H1 (cell line): ENCODE data around the gene CABCOCO1. TPM values are rescaled to one million over a fixed set of nuclear protein-coding genes. Genes with fewer than 3 reads are reported as not detected.
"Not testable (repeated sequence)": the region's sequence is repeated elsewhere in the genome, so short reads cannot be mapped to it uniquely, and the experiment has no call there.

Experiments
- CTCF ChIA-PET: fragments of 300-600 bp; sonication (Branson Sonifier 250); formaldehyde crosslinking; loops from one replicate; lab custom pipeline; 2021; ENCODE audit not compliant: partially characterized antibody; lab: Charles Lee
- POLR2A ChIA-PET: fragments of 300-600 bp; sonication (Branson Sonifier 250); formaldehyde crosslinking; loops from one replicate; lab custom pipeline; 2021; ENCODE audit warnings: inconsistent platforms; ENCODE audit not compliant: partially characterized antibody; lab: Charles Lee
- DNase-seq, 2 experiments: peaks; one replicate each; pipeline versions ENCODE4 v3.0.0 to v3.0.0-alpha.2; 2010 to 2022; ENCODE audit warnings: low spot score in 2 of 2, low read depth in 1 of 2, mixed read lengths in 1 of 2
- FAIRE-seq: peaks from 2 replicates; lab custom pipeline; 2011; peaks lifted over from hg19 to GRCh38; lab: Jason Lieb, UNC
- H2AFZ ChIP-seq: 2 replicates; pipeline ENCODE4 v1.8.1; 2012; ENCODE audit warnings: low read length, inconsistent platforms
- H2AK5ac ChIP-seq: 2 replicates; pipeline ENCODE4 v1.6.1; 2013; ENCODE audit warnings: low read depth, low read length
- H2BK120ac ChIP-seq: replicated peaks from 2 replicates; pipeline ENCODE3; 2013; ENCODE audit warnings: low read depth, low read length, inconsistent platforms
- H2BK12ac ChIP-seq: 2 replicates; pipeline ENCODE4 v1.6.1; 2013; ENCODE audit warnings: low read depth, low read length
- H2BK15ac ChIP-seq: 2 replicates; pipeline ENCODE4 v1.6.1; 2013; ENCODE audit warnings: low read length
- H2BK20ac ChIP-seq: 2 replicates; pipeline ENCODE4 v1.6.1; 2013; ENCODE audit warnings: low read length
- H2BK5ac ChIP-seq: 2 replicates; pipeline ENCODE4 v1.6.1; 2013; ENCODE audit warnings: low read depth, low read length
- H3K14ac ChIP-seq: 2 replicates; pipeline ENCODE4 v1.6.1; 2013; ENCODE audit warnings: inconsistent platforms; ENCODE audit not compliant: insufficient read length
- H3K18ac ChIP-seq: 2 replicates; pipeline ENCODE4 v1.6.1; 2013; ENCODE audit warnings: low read length; ENCODE audit errors: extremely low read depth
- H3K23ac ChIP-seq: 2 replicates; pipeline ENCODE4 v1.6.1; 2013; ENCODE audit warnings: inconsistent platforms; ENCODE audit not compliant: insufficient read length
- H3K23me2 ChIP-seq: 2 replicates; pipeline ENCODE4 v1.6.1; 2013; ENCODE audit warnings: low read depth, low read length
- H3K27ac ChIP-seq: 2 replicates; pipeline ENCODE4 v1.6.1; 2011; ENCODE audit warnings: low read depth, low read length, inconsistent platforms
- H3K27me3 ChIP-seq, 4 experiments: replicated peaks in 1 of 4; 1 replicate in 1 of 4; 2 replicates in 3 of 4; pipeline versions ENCODE4 v1.6.1 to v1.8.1; 2011 to 2013; ENCODE audit warnings: low read length in 3 of 4, mild to moderate bottlenecking in 3 of 4, inconsistent platforms in 2 of 4, mixed read lengths in 2 of 4, moderate library complexity in 1 of 4; ENCODE audit not compliant: control insufficient read depth in 3 of 4, insufficient read depth in 3 of 4; ENCODE audit errors: extremely low read depth in 1 of 4
- H3K36me3 ChIP-seq, 4 experiments: 2 replicates each; pipeline versions ENCODE4 v1.6.1 to v1.8.1; 2011 to 2013; ENCODE audit warnings: mild to moderate bottlenecking in 4 of 4, low read length in 3 of 4, moderate library complexity in 2 of 4, control low read depth in 1 of 4, inconsistent platforms in 1 of 4; ENCODE audit not compliant: insufficient read depth in 4 of 4, control insufficient read depth in 2 of 4
- H3K4ac ChIP-seq: replicated peaks from 2 replicates; pipeline ENCODE3; 2013; ENCODE audit warnings: low read length, low read depth, mixed read lengths, inconsistent platforms; ENCODE audit not compliant: insufficient read length
- H3K4me1 ChIP-seq, 4 experiments: replicated peaks in 1 of 4; 1 replicate in 1 of 4; 2 replicates in 3 of 4; pipeline versions ENCODE4 v1.6.1 to v1.8.1; 2011 to 2013; ENCODE audit warnings: low read length in 3 of 4, inconsistent platforms in 2 of 4, mixed read lengths in 1 of 4; ENCODE audit not compliant: insufficient read depth in 4 of 4, control insufficient read depth in 3 of 4
- H3K4me2 ChIP-seq, 2 experiments: 2 replicates each; pipeline versions ENCODE4 v1.6.1 to v1.8.1; 2011 to 2013; ENCODE audit warnings: low read depth in 2 of 2, low read length in 2 of 2, control low read depth in 1 of 2, inconsistent platforms in 1 of 2, mild to moderate bottlenecking in 1 of 2; ENCODE audit not compliant: insufficient read depth in 1 of 2
- H3K4me3 ChIP-seq, 4 experiments: fragments of 200-600, 300-600 bp in 1 of 4; sonication (generic), shearing (Covaris generic), sonication (Bioruptor Twin) in 1 of 4; 2 replicates each; pipeline versions ENCODE4 v1.5.1 to v1.8.1; 2011 to 2016; ENCODE audit warnings: low read length in 4 of 4, low read depth in 3 of 4, control low read depth in 2 of 4, inconsistent platforms in 2 of 4, mild to moderate bottlenecking in 2 of 4, mixed read lengths in 1 of 4, moderate library complexity in 1 of 4; ENCODE audit not compliant: insufficient read depth in 2 of 4; ENCODE audit errors: extremely low read depth in 1 of 4
- H3K56ac ChIP-seq: replicated peaks from 2 replicates; pipeline ENCODE3; 2013; ENCODE audit warnings: low read depth, mild to moderate bottlenecking, mixed read lengths, low read length, inconsistent platforms; ENCODE audit not compliant: insufficient read length
- H3K79me1 ChIP-seq: 2 replicates; pipeline ENCODE4 v1.6.1; 2013; ENCODE audit warnings: low read depth, low read length, control low read depth
- H3K79me2 ChIP-seq, 2 experiments: 2 replicates each; pipeline versions ENCODE4 v1.6.1 to v1.8.1; 2012 to 2013; ENCODE audit warnings: low read length in 2 of 2, mild to moderate bottlenecking in 2 of 2, inconsistent platforms in 1 of 2; ENCODE audit not compliant: insufficient read depth in 2 of 2, control insufficient read depth in 1 of 2
- H3K9ac ChIP-seq, 4 experiments: replicated peaks in 1 of 4; 1 replicate in 1 of 4; 2 replicates in 3 of 4; pipeline versions ENCODE4 v1.6.1 to v1.8.1; 2011 to 2013; ENCODE audit warnings: low read depth in 3 of 4, low read length in 3 of 4, control low read depth in 2 of 4, mild to moderate bottlenecking in 2 of 4, moderate library complexity in 2 of 4, inconsistent platforms in 1 of 4; ENCODE audit errors: extremely low read depth in 1 of 4
- H3K9me3 ChIP-seq, 2 experiments: 2 replicates each; pipeline versions ENCODE4 v1.6.1 to v1.8.1; 2012 to 2013; ENCODE audit warnings: mild to moderate bottlenecking in 2 of 2, moderate library complexity in 2 of 2, control low read depth in 1 of 2, inconsistent platforms in 1 of 2, low read depth in 1 of 2, low read length in 1 of 2, mixed read lengths in 1 of 2; ENCODE audit not compliant: insufficient read depth in 2 of 2
- H4K20me1 ChIP-seq, 2 experiments: replicated peaks in 1 of 2; 2 replicates each; pipeline versions ENCODE3 to v1.8.1; 2011 to 2013; ENCODE audit warnings: inconsistent platforms in 2 of 2, low read length in 2 of 2, mild to moderate bottlenecking in 1 of 2; ENCODE audit not compliant: insufficient read depth in 2 of 2, control insufficient read depth in 1 of 2
- H4K5ac ChIP-seq: 2 replicates; pipeline ENCODE4 v1.6.1; 2013; ENCODE audit warnings: low read length, low read depth, mixed read lengths, inconsistent platforms; ENCODE audit not compliant: insufficient read length
- H4K8ac ChIP-seq: 2 replicates; pipeline ENCODE4 v1.8.0; 2013; ENCODE audit warnings: mild to moderate bottlenecking, moderate library complexity, low read length, inconsistent platforms; ENCODE audit not compliant: insufficient read depth; ENCODE audit errors: extremely low read depth
- H4K91ac ChIP-seq: replicated peaks from 2 replicates; pipeline ENCODE3; 2013; ENCODE audit warnings: low read length, mixed read lengths, inconsistent platforms; ENCODE audit not compliant: insufficient read length
- POLR2AphosphoS5 ChIP-seq: IDR thresholded peaks from 2 replicates; pipeline ENCODE4 v1.6.1; 2011; ENCODE audit warnings: low read depth, low read length
- RXRA ChIP-seq: IDR thresholded peaks from 2 replicates; pipeline ENCODE4 v1.6.1; 2011; ENCODE audit warnings: low read depth, mild to moderate bottlenecking, low read length, moderate library complexity; ENCODE audit not compliant: insufficient read depth
- SP4 ChIP-seq: IDR thresholded peaks from 2 replicates; pipeline ENCODE4 v1.6.1; 2012; ENCODE audit warnings: low read length, inconsistent platforms
- WGBS, 2 experiments: shearing (Covaris generic) in 1 of 2; methylation state at CpG; one replicate each; pipeline versions ENCODE4 v1.1.6 to v1.1.7; 2013 to 2015; ENCODE audit warnings: low lambda C conversion rate in 2 of 2, mixed read lengths in 2 of 2, inconsistent platforms in 1 of 2, low coverage in 1 of 2, missing lambda C conversion rate in 1 of 2; ENCODE audit not compliant: insufficient replicate concordance in 2 of 2, insufficient coverage in 1 of 2, insufficient read length in 1 of 2; ENCODE audit errors: extremely low coverage in 1 of 2, missing lambda C conversion rate in 1 of 2; 5-methylcytosine and 5-hydroxymethylcytosine counted together
- polyA plus RNA-seq, 7 experiments: library from polyadenylated mRNA; depleted of rRNA in 3 of 7; stranded (reverse) in 5 of 7; unstranded in 2 of 7; fragments of >200 nt in 5 of 7; fragments of 200-250 nt in 2 of 7; gene quantifications; 1 replicate in 5 of 7; 2 replicates in 1 of 7; 4 replicates in 1 of 7; pipeline versions ENCODE4 v1.2.1 to v1.2.3, GENCODE V29; 2011 to 2013; ENCODE audit warnings: missing spikeins in 2 of 7, mixed read lengths in 2 of 7
- total RNA-seq: library from RNA; stranded (reverse); fragmentation: NEBNext Ultra II Directional; extraction: Animal tissue kit (Norgen Biotek cat#: 25700); gene quantifications from 2 replicates; pipeline ENCODE4 v1.2.1, GENCODE V29; 2021

Gene CABCOCO1
- total and polyA plus RNA-seq, 2 of the 8 experiments (the other 6 are each of a cell fraction or from before 2014, with no cell fraction given) = not detected

GRCh38 chr10:61721431-61721830 lies 58.7 kb downstream of the CABCOCO1 start (continued):
- TF ChIP-seq SP4 (no peak), RXRA (no peak), POLR2AphosphoS5 (no peak)

DNA sequence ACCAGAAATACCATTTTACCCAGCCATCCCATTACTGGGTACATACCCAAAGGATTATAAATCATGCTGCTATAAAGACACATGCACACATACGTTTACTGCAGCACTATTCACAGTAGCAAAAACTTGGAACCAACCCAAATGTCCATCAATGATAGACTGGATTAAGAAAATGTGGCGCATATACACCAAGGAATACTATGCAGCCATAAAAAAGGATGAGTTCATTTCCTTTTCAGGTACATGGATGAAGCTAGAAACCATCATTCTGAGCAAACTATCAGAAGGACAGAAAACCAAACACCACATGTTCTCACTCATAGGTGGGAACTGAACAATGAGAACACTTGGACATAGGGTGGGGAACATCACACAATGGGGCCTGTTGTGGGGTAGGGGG lies 62.5 kb downstream of the CABCOCO1 start:
- H3K79me2 ChIP-seq, H4K20me1 ChIP-seq, H3K18ac ChIP-seq, H2AK5ac ChIP-seq, POLR2A ChIA-PET, H3K4me1 ChIP-seq, H3K27ac ChIP-seq, CTCF ChIA-PET, H4K91ac ChIP-seq, FAIRE-seq, H2AFZ ChIP-seq, H2BK15ac ChIP-seq, H3K79me1 ChIP-seq, H3K9ac ChIP-seq, H3K4me2 ChIP-seq, H2BK12ac ChIP-seq, H3K14ac ChIP-seq, H3K27me3 ChIP-seq, H3K4me3 ChIP-seq, H3K9me3 ChIP-seq, H2BK5ac ChIP-seq, H3K4ac ChIP-seq, H4K8ac ChIP-seq, DNase-seq, H3K36me3 ChIP-seq, H2BK120ac ChIP-seq, H2BK20ac ChIP-seq, H4K5ac ChIP-seq, H3K56ac ChIP-seq, H3K23me2 ChIP-seq, H3K23ac ChIP-seq: not testable (repeated sequence)
- WGBS, 2 experiments = 100% methylated on average over 2 of the region's 2 CpGs; no CpG with 5 or more reads in 1 of the 2 experiments
